ENCODE results near the gene ZBTB4. TPM values are rescaled to one million over a fixed set of nuclear protein-coding genes. Genes with fewer than 3 reads are reported as not detected.

ZBTB4 gene
- total RNA-seq (2022) (26.3 and 29.1 TPM in 2 replicates), Bru-seq, nascent RNA (percentile 61 among the genes with signal in this experiment), BruChase-seq, experiment 1, labeled RNA remaining after a 6-hour chase (percentile 91 among the genes with signal in this experiment), BruChase-seq, experiment 2, labeled RNA remaining after a 2-hour chase (percentile 83 among the genes with signal in this experiment)
- long read RNA-seq, full-length matches to known transcripts: 20 of 49 reads
- long read RNA-seq, partial matches to known transcripts: 1 of 49 reads
- long read RNA-seq, other reads (novel, unspliced or antisense): 28 of 49 reads

GRCh38 chr17:7479213-7480088 lies at the start of gene ZBTB4:
Gene ZBTB4, minus strand, starts transcription at chr17:7479631. Its CDS starts 12,830 bp downstream, at chr17:7466801.
- DNase-seq (ENCODE audit: unreplicated experiment): no peak
- Mint-ChIP-seq H3K4me3 (ENCODE audit: unreplicated experiment) (peak within 1 kb of the TSS; percentile 84), H3K9me3 (ENCODE audit: unreplicated experiment) (no peaks in the 10 kb centered on the region), H3K27ac (ENCODE audit: low read depth, unreplicated experiment) (peak within 1 kb of the TSS; percentile 89), H3K27me3 (ENCODE audit: insufficient read depth, unreplicated experiment) (no peaks in the 10 kb centered on the region), H3K36me3 (ENCODE audit: insufficient read depth, unreplicated experiment) (peaks cover 32% of the 10 kb centered on the region), H3K4me1 (ENCODE audit: insufficient read depth, unreplicated experiment) (peaks cover 43% of the 10 kb centered on the region)
- no TSS peak for BruUV-seq (replicated peaks)
- CTCF ChIA-PET: interaction anchor here (0.5 to 1.4 kb wide), 6 partner anchors 9 to 124 kb away, joined by 3 to 7 read pairs (median 4); partner anchors contain the start of gene TMEM102
- no peak for TF ChIP-seq CTCF (IDR thresholded peaks at IDR 0.05; ENCODE audit: unreplicated experiment)
- intact Hi-C loops (cut with micrococcal nuclease): loop anchor here (5.0 kb wide), 1 partner anchor 127 kb away; the partner anchor contains the start of gene KCTD11
- POLR2A ChIA-PET: interaction anchor here (0.6 to 6.9 kb wide), 22 partner anchors 10 to 265 kb away, joined by 3 to 115 read pairs (median 4); partner anchors contain the start of genes CD68, CHRNB1, CTDNEP1 and FGF11

GRCh38 chr17:7528842-7529241 lies 49.4 kb upstream of the ZBTB4 start:
- CTCF ChIA-PET: no interaction called here
- no peak for DNase-seq (ENCODE audit: unreplicated experiment)
- intact Hi-C loops (cut with micrococcal nuclease): no loop called here
- peaks cover 8% of the 10 kb centered on the region for H3K9me3 Mint-ChIP-seq (ENCODE audit: unreplicated experiment)
- no TSS peak for BruUV-seq (replicated peaks)
- no peaks in the 10 kb centered on the region for H3K4me1 Mint-ChIP-seq (ENCODE audit: insufficient read depth, unreplicated experiment)
- no peak for TF ChIP-seq CTCF (IDR thresholded peaks at IDR 0.05; ENCODE audit: unreplicated experiment)
- H3K4me3 Mint-ChIP-seq (ENCODE audit: unreplicated experiment): no peak overlapping the region
- no peaks in the 10 kb centered on the region for H3K36me3 Mint-ChIP-seq (ENCODE audit: insufficient read depth, unreplicated experiment)
- no peaks in the 10 kb centered on the region for H3K27me3 Mint-ChIP-seq (ENCODE audit: insufficient read depth, unreplicated experiment)
- POLR2A ChIA-PET: no interaction called here
- no peak overlapping the region for H3K27ac Mint-ChIP-seq (ENCODE audit: low read depth, unreplicated experiment)

- peaks cover 4% of the 10 kb centered on the region for H3K36me3 Mint-ChIP-seq (ENCODE audit: insufficient read depth, unreplicated experiment)
- intact Hi-C loops (cut with micrococcal nuclease): no loop called here
- H3K4me3 Mint-ChIP-seq (ENCODE audit: unreplicated experiment): no peak overlapping the region
- H3K27me3 Mint-ChIP-seq (ENCODE audit: insufficient read depth, unreplicated experiment): no peaks in the 10 kb centered on the region
- H3K9me3 Mint-ChIP-seq (ENCODE audit: unreplicated experiment): no peaks in the 10 kb centered on the region
- no peak for TF ChIP-seq CTCF (IDR thresholded peaks at IDR 0.05; ENCODE audit: unreplicated experiment)
- DNase-seq (ENCODE audit: unreplicated experiment): no peak
- CTCF ChIA-PET: no interaction called here
- no peak overlapping the region for H3K27ac Mint-ChIP-seq (ENCODE audit: low read depth, unreplicated experiment)
- no peaks in the 10 kb centered on the region for H3K4me1 Mint-ChIP-seq (ENCODE audit: insufficient read depth, unreplicated experiment)
- BruUV-seq (replicated peaks): no TSS peak
- POLR2A ChIA-PET: interaction anchor here (1.1 kb wide), 1 partner anchor 9 kb away, joined by 3 read pairs; no protein-coding TSS in a partner anchor
Observed at GRCh38 chr17:7523033-7523432, 43.6 kb upstream of the ZBTB4 start.

All from MCF 10A (cell line).